Caco-2 (cell line): ENCODE data around the gene SUSD2. TPM values are rescaled to one million over a fixed set of nuclear protein-coding genes. Genes with fewer than 3 reads are reported as not detected.

Experiments
- BruUV-seq: library from RNA; stranded (reverse); fragments of 400-500 nt; replicated peaks from 2 replicates; lab custom pipeline; 2021; lab: Mats Ljungman, UMichigan
- CTCF ChIA-PET: fragments of 300-600 bp; sonication (Branson Sonifier 250); formaldehyde crosslinking; loops from one replicate; lab custom pipeline; 2022; ENCODE audit warnings: antibody characterized with exemption; lab: Charles Lee
- POLR2A ChIA-PET: fragments of 300-600 bp; sonication (Branson Sonifier 250); formaldehyde crosslinking; loops from one replicate; lab custom pipeline; 2022; ENCODE audit warnings: antibody characterized with exemption; lab: Charles Lee
- DNase-seq, 2 experiments: peaks; one replicate each; pipeline versions ENCODE4 v3.0.0 to v3.0.0-alpha.2; 2020 to 2022
- H3K27me3 ChIP-seq: replicated peaks from 2 replicates; pipeline ENCODE4 v1.6.0; 2011; ENCODE audit warnings: low read length; ENCODE audit not compliant: control insufficient read depth, insufficient read depth
- H3K36me3 ChIP-seq: 2 replicates; pipeline ENCODE4 v1.5.1; 2011; ENCODE audit warnings: low read length; ENCODE audit not compliant: control insufficient read depth, insufficient read depth
- H3K4me1 ChIP-seq: fragments of 250-450 bp; sonication (Bioruptor Pico); 2 replicates; pipeline ENCODE4 v1.5.1; 2020; ENCODE audit warnings: mild to moderate bottlenecking
- H3K4me3 ChIP-seq: 2 replicates; pipeline ENCODE4 v1.5.1; 2011; ENCODE audit warnings: low read depth, mild to moderate bottlenecking, control low read depth, low read length
- H3K9me3 ChIP-seq: fragments of 250-450 bp; sonication (Bioruptor Pico); 2 replicates; pipeline ENCODE4 v1.5.1; 2020; ENCODE audit warnings: mild to moderate bottlenecking, moderate library complexity
- H3K27ac Mint-ChIP-seq: one replicate; pipeline ENCODE4 v1.8.0; 2022; ENCODE audit warnings: mixed read lengths; ENCODE audit not compliant: unreplicated experiment
- H3K27me3 Mint-ChIP-seq: one replicate; pipeline ENCODE4 v1.8.0; 2022; ENCODE audit warnings: mixed read lengths; ENCODE audit not compliant: insufficient read depth, unreplicated experiment
- H3K36me3 Mint-ChIP-seq: one replicate; pipeline ENCODE4 v1.8.0; 2022; ENCODE audit warnings: mild to moderate bottlenecking, mixed read lengths; ENCODE audit not compliant: insufficient read depth, unreplicated experiment
- H3K4me1 Mint-ChIP-seq: one replicate; pipeline ENCODE4 v1.8.0; 2022; ENCODE audit warnings: low read depth, mixed read lengths; ENCODE audit not compliant: unreplicated experiment
- H3K4me3 Mint-ChIP-seq: one replicate; pipeline ENCODE4 v1.8.0; 2022; ENCODE audit warnings: mild to moderate bottlenecking, moderate library complexity, mixed read lengths; ENCODE audit not compliant: unreplicated experiment
- H3K9me3 Mint-ChIP-seq: one replicate; pipeline ENCODE4 v1.8.0; 2022; ENCODE audit warnings: mixed read lengths; ENCODE audit not compliant: unreplicated experiment
- intact Hi-C: fragments of 100-400 bp; cut with micrococcal nuclease; formaldehyde crosslinking; loops from one replicate; pipeline ENCODE4 v1.10.0; 2022; ENCODE audit not compliant: unreplicated experiment
- total RNA-seq: library from RNA; stranded (reverse); gene quantifications from 2 replicates; pipeline ENCODE4 v1.2.3, GENCODE V29; 2022
- TF ChIP-seq, protein P1 (sequence below), 2 experiments: fragments of 200-600 bp in 1 of 2; IDR thresholded peaks; 1 replicate in 1 of 2; 2 replicates in 1 of 2; pipeline versions ENCODE4 v1.5.1 to v1.8.0; 2011 to 2022; ENCODE audit warnings: antibody characterized with exemption in 1 of 2, control low read depth in 1 of 2, inconsistent platforms in 1 of 2, low read depth in 1 of 2, low read length in 1 of 2, mild to moderate bottlenecking in 1 of 2, moderate library complexity in 1 of 2; ENCODE audit not compliant: insufficient read depth in 1 of 2, severe bottlenecking in 1 of 2, unreplicated experiment in 1 of 2

The SUSD2 gene
- total RNA-seq, 1 experiment from 2014 or later, result 7.0 TPM

DNA sequence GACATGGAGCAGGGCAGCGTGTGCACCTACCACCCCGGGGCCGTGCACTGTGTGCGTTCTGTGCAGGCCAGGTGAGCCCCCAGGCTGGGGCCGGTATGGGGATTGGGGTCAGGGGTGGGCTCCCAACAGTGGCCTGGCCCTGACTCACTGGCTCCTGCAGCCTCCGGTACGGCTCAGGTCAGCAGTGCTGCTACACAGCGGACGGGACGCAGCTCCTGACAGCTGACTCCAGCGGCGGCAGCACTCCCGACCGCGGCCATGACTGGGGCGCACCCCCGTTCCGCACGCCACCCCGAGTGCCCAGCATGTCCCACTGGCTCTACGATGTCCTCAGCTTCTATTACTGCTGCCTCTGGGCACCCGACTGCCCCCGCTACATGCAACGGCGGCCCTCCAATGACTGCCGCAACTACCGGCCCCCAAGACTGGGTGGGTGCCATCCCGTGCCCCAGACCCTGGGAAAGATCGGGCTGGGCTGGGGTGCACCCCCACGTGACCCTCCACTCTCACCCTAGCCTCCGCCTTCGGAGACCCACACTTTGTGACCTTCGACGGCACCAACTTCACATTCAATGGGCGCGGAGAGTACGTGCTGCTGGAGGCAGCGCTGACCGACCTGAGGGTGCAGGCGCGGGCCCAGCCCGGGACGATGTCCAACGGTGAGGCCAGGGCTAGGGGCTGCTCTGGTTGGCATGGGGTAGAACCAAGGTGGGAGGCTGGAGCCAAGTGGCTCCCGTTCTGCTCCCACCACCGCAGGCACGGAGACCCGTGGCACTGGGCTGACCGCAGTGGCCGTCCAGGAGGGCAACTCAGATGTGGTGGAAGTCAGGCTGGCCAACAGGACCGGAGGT lies 4.4 kb downstream of the SUSD2 start:
- ChIA-PET POLR2A (no interaction called here), CTCF (interaction anchor here (1.0 kb wide), 1 partner anchor 62 kb away, joined by 3 read pairs; no protein-coding TSS in a partner anchor)
- BruUV-seq, result no TSS peak
- Histone ChIP-seq H3K27me3 (no peaks in the 10 kb centered on the region), H3K36me3 (no peaks in the 10 kb centered on the region), H3K9me3 (no peaks in the 10 kb centered on the region), H3K4me1 (peaks cover 31% of the 10 kb centered on the region), H3K4me3 (no peak overlapping the region)
- H3K27ac Mint-ChIP-seq, result no peak overlapping the region
- no peaks in the 10 kb centered on the region for H3K27me3 Mint-ChIP-seq
- no peaks in the 10 kb centered on the region for H3K9me3 Mint-ChIP-seq
- intact Hi-C loops, result no loop called here
- H3K36me3 Mint-ChIP-seq, result peaks cover 10% of the 10 kb centered on the region
- TF ChIP-seq, protein P1, sequence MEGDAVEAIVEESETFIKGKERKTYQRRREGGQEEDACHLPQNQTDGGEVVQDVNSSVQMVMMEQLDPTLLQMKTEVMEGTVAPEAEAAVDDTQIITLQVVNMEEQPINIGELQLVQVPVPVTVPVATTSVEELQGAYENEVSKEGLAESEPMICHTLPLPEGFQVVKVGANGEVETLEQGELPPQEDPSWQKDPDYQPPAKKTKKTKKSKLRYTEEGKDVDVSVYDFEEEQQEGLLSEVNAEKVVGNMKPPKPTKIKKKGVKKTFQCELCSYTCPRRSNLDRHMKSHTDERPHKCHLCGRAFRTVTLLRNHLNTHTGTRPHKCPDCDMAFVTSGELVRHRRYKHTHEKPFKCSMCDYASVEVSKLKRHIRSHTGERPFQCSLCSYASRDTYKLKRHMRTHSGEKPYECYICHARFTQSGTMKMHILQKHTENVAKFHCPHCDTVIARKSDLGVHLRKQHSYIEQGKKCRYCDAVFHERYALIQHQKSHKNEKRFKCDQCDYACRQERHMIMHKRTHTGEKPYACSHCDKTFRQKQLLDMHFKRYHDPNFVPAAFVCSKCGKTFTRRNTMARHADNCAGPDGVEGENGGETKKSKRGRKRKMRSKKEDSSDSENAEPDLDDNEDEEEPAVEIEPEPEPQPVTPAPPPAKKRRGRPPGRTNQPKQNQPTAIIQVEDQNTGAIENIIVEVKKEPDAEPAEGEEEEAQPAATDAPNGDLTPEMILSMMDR (IDR thresholded peaks at IDR 0.05; ENCODE audit: insufficient read depth in 1 of 2, low read depth in 1 of 2, low read length in 1 of 2, severe bottlenecking in 1 of 2, unreplicated experiment in 1 of 2), result no peak
- H3K4me3 Mint-ChIP-seq, result no peak overlapping the region
- no peak for DNase-seq
- peaks cover 19% of the 10 kb centered on the region for H3K4me1 Mint-ChIP-seq

DNA sequence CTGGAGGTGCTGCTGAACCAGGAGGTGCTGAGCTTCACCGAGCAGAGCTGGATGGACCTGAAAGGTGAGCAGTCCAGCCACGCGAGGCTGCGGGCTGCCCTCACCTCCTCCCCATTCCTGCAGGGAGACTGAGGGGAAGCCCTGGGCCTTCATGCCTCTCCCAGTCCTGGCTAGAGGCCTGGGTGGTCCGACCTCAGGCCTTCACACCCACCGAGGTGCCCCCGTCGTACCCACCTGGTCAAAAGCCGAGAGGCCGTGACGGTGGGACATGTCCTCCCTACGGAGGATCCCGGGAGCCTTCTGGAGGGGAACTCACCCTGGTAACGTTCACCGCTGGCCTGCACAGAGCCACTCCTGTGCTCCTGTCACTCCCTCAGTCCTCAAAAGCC lies 5.1 kb downstream of the SUSD2 start:
- no peak overlapping the region for H3K4me3 ChIP-seq

DNA sequence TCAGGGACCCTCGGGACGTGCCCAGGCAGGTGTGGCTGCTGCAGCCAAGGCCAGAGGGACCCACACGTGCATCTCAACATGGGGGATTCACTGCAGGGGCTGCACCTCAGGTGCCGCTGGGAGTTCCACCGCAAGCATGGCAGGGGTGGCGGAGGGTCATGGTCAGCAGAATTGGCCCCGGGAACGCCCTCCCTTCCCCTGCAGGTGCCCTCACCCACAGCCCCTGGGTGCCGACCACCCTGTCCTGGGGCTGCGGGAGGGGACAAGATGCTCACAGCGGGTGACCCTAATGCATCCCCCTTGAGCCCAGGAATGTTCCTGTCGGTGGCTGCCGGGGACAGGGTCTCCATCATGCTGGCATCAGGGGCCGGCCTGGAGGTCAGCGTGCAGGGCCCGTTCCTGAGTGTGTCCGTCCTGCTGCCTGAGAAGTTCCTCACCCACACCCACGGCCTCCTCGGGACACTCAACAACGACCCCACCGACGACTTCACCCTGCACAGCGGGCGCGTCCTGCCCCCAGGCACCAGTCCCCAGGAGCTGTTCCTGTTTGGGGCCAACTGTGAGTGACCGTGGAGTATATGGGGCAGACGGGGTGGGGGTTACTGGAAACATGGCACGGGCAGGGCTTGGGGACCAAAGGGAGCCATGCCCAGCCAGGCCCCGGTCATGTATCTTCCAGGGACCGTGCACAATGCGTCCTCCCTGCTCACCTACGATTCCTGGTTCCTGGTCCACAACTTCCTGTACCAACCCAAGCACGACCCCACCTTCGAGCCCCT lies 5.8 kb downstream of the SUSD2 start:
- H3K36me3 ChIP-seq, result no peaks in the 10 kb centered on the region
- TF ChIP-seq, protein P1 (IDR thresholded peaks at IDR 0.05; ENCODE audit: insufficient read depth in 1 of 2, low read depth in 1 of 2, low read length in 1 of 2, severe bottlenecking in 1 of 2, unreplicated experiment in 1 of 2), result no peak
- Mint-ChIP-seq H3K27me3 (no peaks in the 10 kb centered on the region), H3K27ac (no peak overlapping the region), H3K36me3 (peaks cover 10% of the 10 kb centered on the region), H3K4me1 (peaks cover 25% of the 10 kb centered on the region), H3K4me3 (no peak overlapping the region), H3K9me3 (no peaks in the 10 kb centered on the region)
- no peaks in the 10 kb centered on the region for H3K9me3 ChIP-seq
- no peaks in the 10 kb centered on the region for H3K27me3 ChIP-seq
- H3K4me1 ChIP-seq, result peaks cover 19% of the 10 kb centered on the region; the same call in 1 of the 2 replicates
- CTCF ChIA-PET, result interaction anchor here (1.0 kb wide), 1 partner anchor 60 kb away, joined by 3 read pairs; no protein-coding TSS in a partner anchor
- no peak overlapping the region for H3K4me3 ChIP-seq
- DNase-seq, result no peak
- BruUV-seq, result no TSS peak
- intact Hi-C loops, result no loop called here
- POLR2A ChIA-PET, result no interaction called here

More for the DNA sequence above, 5.1 kb downstream of the SUSD2 start:
- ChIA-PET CTCF (interaction anchor here (1.0 kb wide), 1 partner anchor 61 kb away, joined by 3 read pairs; no protein-coding TSS in a partner anchor), POLR2A (no interaction called here)
- no peak for DNase-seq
- Mint-ChIP-seq H3K27me3 (no peaks in the 10 kb centered on the region), H3K4me3 (no peak overlapping the region), H3K4me1 (peaks cover 25% of the 10 kb centered on the region), H3K9me3 (no peaks in the 10 kb centered on the region), H3K36me3 (peaks cover 10% of the 10 kb centered on the region), H3K27ac (no peak overlapping the region)
- Histone ChIP-seq H3K4me1 (peaks cover 26% of the 10 kb centered on the region), H3K36me3 (no peaks in the 10 kb centered on the region), H3K9me3 (no peaks in the 10 kb centered on the region), H3K27me3 (no peaks in the 10 kb centered on the region)
- TF ChIP-seq, protein P1 (IDR thresholded peaks at IDR 0.05; ENCODE audit: insufficient read depth in 1 of 2, low read depth in 1 of 2, low read length in 1 of 2, severe bottlenecking in 1 of 2, unreplicated experiment in 1 of 2), result no peak
- intact Hi-C loops, result no loop called here
- BruUV-seq, result no TSS peak
